HepG2 (cell line): ENCODE results near the gene FGF21. TPM values are rescaled to one million over a fixed set of nuclear protein-coding genes. Genes with fewer than 3 reads are reported as not detected.

Source experiments
- ATF5 ChIP-seq: sonication (generic); formaldehyde crosslinking; IDR thresholded peaks from 2 replicates; pipeline ENCODE4 v1.4.0; 2020; ENCODE audit warnings: mild to moderate bottlenecking, low read depth, missing genetic modification reagents
- CENPT ChIP-seq: sonication (generic); formaldehyde crosslinking; IDR thresholded peaks from 2 replicates; pipeline ENCODE4 v1.8.0; 2022; ENCODE audit warnings: low read depth, mild to moderate bottlenecking, moderate library complexity, missing genetic modification reagents
- ETV5 ChIP-seq: IDR thresholded peaks from 2 replicates; pipeline ENCODE4 v1.6.1; 2018; ENCODE audit warnings: missing biosample characterization, missing genetic modification reagents, inconsistent platforms, borderline replicate concordance
- KAT2B ChIP-seq: fragments of 150-350 bp; IDR thresholded peaks from 2 replicates; pipeline ENCODE4 v1.6.1; 2014; ENCODE audit warnings: low read depth, low read length, borderline replicate concordance
- KIAA2018 ChIP-seq: sonication (generic); formaldehyde crosslinking; IDR thresholded peaks from 2 replicates; pipeline ENCODE4 v1.5.0; 2020; ENCODE audit warnings: mild to moderate bottlenecking, missing genetic modification reagents, borderline replicate concordance
- SAFB2 ChIP-seq: sonication (generic); formaldehyde crosslinking; IDR thresholded peaks from 2 replicates; pipeline ENCODE4 v1.5.1; 2020; ENCODE audit warnings: missing genetic modification reagents, low read depth, mild to moderate bottlenecking, borderline replicate concordance
- SUZ12 ChIP-seq: fragments of 150-350 bp; IDR thresholded peaks from 2 replicates; pipeline ENCODE4 v1.6.1; 2014; ENCODE audit warnings: low read depth, low read length
- ZBTB7A ChIP-seq: sonication (generic); formaldehyde crosslinking; IDR thresholded peaks from 2 replicates; pipeline ENCODE4 v1.8.0; 2022; ENCODE audit warnings: mild to moderate bottlenecking, missing genetic modification reagents
- ZNF3 ChIP-seq: IDR thresholded peaks from 2 replicates; pipeline ENCODE4 v1.7.0; 2017; ENCODE audit warnings: inconsistent platforms
- ZZZ3 ChIP-seq: sonication (generic); formaldehyde crosslinking; IDR thresholded peaks from 2 replicates; pipeline ENCODE4 v1.4.0; 2020; ENCODE audit warnings: missing genetic modification reagents, mild to moderate bottlenecking, borderline replicate concordance
- polyA plus RNA-seq, 8 experiments: library from polyadenylated mRNA; depleted of rRNA in 3 of 8; stranded (reverse) in 7 of 8; unstranded in 1 of 8; fragments of >200 nt; fragmentation: Illumina TruSeq in 4 of 8; extraction: Trizol in 4 of 8; gene quantifications; 2 replicates each; pipeline versions ENCODE4 v1.2.1 to v1.2.3, GENCODE V29; 2011 to 2016; ENCODE audit warnings: low read depth in 4 of 8, missing spikeins in 1 of 8, mixed read lengths in 1 of 8; ENCODE audit not compliant: insufficient read depth in 1 of 8
- total RNA-seq, 5 experiments: library from RNA; depleted of rRNA; stranded (reverse); fragments of >200 nt; fragmentation: Illumina TruSeq; extraction: Trizol; gene quantifications; 2 replicates each; pipeline ENCODE4 v1.2.3, GENCODE V29; 2016; ENCODE audit warnings: low read depth in 1 of 5
- TF ChIP-seq, protein P1 (sequence below): sonication (generic); formaldehyde crosslinking; IDR thresholded peaks from 2 replicates; pipeline ENCODE4 v1.4.0; 2020; ENCODE audit warnings: missing genetic modification reagents

FGF21 gene
- total and polyA plus RNA-seq, 2 of the 13 experiments (the other 11 are each of a cell fraction or from before 2014, with no cell fraction given) = 0.17 TPM; not detected in 1

- TF ChIP-seq ZNF3 (CRISPR knock-in tag) (0 out of 2 replicates have a peak, but pooled peaks have one; percentile 13), ZBTB7A (CRISPR knock-in tag) (0 out of 2 replicates have a peak, but pooled peaks have one; percentile 42), KAT2B (no peak), SUZ12 (peak; percentile 99), CENPT (CRISPR knock-in tag) (no peak), ETV5 (CRISPR knock-in tag) (0 out of 2 replicates have a peak, but pooled peaks have one; percentile 18), KIAA2018 (CRISPR knock-in tag) (no peak), ATF5 (CRISPR knock-in tag) (no peak), ZZZ3 (no peak), SAFB2 (no peak)
- TF ChIP-seq, protein P1, sequence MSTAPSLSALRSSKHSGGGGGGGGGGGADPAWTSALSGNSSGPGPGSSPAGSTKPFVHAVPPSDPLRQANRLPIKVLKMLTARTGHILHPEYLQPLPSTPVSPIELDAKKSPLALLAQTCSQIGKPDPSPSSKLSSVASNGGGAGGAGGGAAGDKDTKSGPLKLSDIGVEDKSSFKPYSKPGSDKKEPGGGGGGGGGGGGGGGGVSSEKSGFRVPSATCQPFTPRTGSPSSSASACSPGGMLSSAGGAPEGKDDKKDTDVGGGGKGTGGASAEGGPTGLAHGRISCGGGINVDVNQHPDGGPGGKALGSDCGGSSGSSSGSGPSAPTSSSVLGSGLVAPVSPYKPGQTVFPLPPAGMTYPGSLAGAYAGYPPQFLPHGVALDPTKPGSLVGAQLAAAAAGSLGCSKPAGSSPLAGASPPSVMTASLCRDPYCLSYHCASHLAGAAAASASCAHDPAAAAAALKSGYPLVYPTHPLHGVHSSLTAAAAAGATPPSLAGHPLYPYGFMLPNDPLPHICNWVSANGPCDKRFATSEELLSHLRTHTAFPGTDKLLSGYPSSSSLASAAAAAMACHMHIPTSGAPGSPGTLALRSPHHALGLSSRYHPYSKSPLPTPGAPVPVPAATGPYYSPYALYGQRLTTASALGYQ (CRISPR knock-in tag) = no peak
Observed at GRCh38 chr19:48795055-48795684, 39.8 kb downstream of the FGF21 start (continued).
